SJCRH30 (cell line): Measurements from ENCODE around the gene ARID3C. TPM values are rescaled to one million over a fixed set of nuclear protein-coding genes. Genes with fewer than 3 reads are reported as not detected.
"Not testable (repeated sequence)": the region's sequence is repeated elsewhere in the genome, so short reads cannot be mapped to it uniquely, and the experiment has no call there.

Experiments
- DNase-seq, 2 experiments: peaks; one replicate each; pipeline ENCODE4 v3.0.0-alpha.2; 2015 to 2020
- H3K27ac ChIP-seq: fragments of 250-450 bp; sonication (Bioruptor Pico); 2 replicates; pipeline ENCODE4 v1.5.1; 2020; ENCODE audit warnings: mild to moderate bottlenecking, moderate library complexity
- H3K27me3 ChIP-seq: fragments of 250-450 bp; sonication (Bioruptor Pico); 2 replicates; pipeline ENCODE4 v1.5.1; 2020; ENCODE audit warnings: mild to moderate bottlenecking, moderate library complexity
- H3K36me3 ChIP-seq: fragments of 250-450 bp; sonication (Bioruptor Pico); 2 replicates; pipeline ENCODE4 v1.5.1; 2020; ENCODE audit warnings: mild to moderate bottlenecking, moderate library complexity
- H3K4me1 ChIP-seq: fragments of 250-450 bp; sonication (Bioruptor Pico); 2 replicates; pipeline ENCODE4 v1.5.1; 2020; ENCODE audit warnings: mild to moderate bottlenecking, moderate library complexity
- H3K4me3 ChIP-seq: fragments of 250-450 bp; sonication (Bioruptor Pico); 2 replicates; pipeline ENCODE4 v1.5.1; 2020; ENCODE audit warnings: mild to moderate bottlenecking, moderate library complexity
- H3K9me3 ChIP-seq: fragments of 250-450 bp; sonication (Bioruptor Pico); replicated peaks from 2 replicates; pipeline ENCODE4 v1.5.1; 2020; ENCODE audit warnings: mild to moderate bottlenecking, moderate library complexity
- total RNA-seq: library from RNA; depleted of rRNA; stranded (reverse); fragments of >200 nt; shearing (Covaris generic); gene quantifications from 2 replicates; pipeline ENCODE4 v1.2.3, GENCODE V29; 2014

The ARID3C gene
- total RNA-seq, 1 experiment from 2014 or later, result not detected

DNA sequence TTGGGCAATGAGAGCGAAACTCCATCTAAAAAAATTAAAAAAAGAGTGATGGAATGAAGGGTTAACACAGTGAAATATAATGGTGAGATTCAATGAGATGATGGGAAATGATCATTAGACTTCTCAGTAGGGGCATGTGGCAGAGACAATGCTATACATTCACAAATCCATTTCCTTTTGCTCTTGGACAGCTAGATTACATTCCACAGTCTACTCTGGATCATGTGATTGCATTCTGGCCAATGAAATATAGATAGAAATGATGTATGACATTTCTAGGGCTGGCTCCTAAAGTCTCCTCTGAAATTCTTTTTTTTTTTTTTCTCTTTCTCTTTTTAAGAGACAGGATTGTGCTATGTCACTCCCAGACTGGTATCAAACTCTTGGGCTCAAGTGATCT, 13.8 kb upstream of the ARID3C start:
- Histone ChIP-seq H3K4me3 (no peak overlapping the region), H3K36me3 (no peaks in the 10 kb centered on the region), H3K27ac (no peak overlapping the region), H3K27me3 (no peaks in the 10 kb centered on the region), H3K4me1 (peaks cover 4% of the 10 kb centered on the region), H3K9me3 (no peaks in the 10 kb centered on the region)
- no peak for DNase-seq

DNA sequence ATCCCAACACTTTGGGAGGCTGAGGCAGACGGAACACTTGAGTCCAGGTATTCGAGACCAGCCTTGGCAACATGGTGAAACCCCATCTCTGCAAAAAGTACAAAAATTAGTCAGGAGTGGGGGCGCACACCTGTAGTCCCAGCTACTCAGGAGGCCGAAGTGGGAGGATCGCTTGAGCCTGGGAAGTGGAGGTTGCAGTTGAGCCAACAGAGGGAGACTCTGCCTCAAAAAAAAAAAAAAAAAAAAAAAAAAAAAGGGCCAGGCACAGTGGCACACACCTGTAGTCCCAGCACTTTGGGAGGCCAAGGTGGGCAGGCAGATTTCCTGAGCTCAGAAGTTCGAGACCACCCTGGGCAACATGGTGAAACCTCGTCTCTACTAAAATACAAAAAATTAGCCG, 10.5 kb upstream of the ARID3C start:
- H3K4me1 ChIP-seq, H3K36me3 ChIP-seq, H3K27ac ChIP-seq, H3K9me3 ChIP-seq, H3K4me3 ChIP-seq, DNase-seq, H3K27me3 ChIP-seq: not testable (repeated sequence)

DNA sequence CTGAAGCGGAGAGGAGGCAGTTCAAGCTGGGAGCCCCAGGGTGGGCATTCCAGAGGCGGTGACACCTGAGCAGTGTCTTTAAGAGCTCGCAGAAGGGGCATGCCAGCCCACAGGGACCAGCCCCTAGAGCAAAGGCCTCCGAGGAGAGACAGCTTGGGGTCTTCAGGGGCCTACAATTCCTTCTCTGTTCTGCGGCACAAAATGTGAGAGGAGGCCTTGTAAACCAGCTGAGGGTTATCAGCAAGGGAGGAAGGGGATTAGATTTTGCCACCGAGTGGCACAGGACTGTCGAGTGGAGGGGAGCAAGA, 9.2 kb upstream of the ARID3C start:
- no peaks in the 10 kb centered on the region for H3K27me3 ChIP-seq
- no peak for DNase-seq
- H3K27ac ChIP-seq, result no peak overlapping the region; the same call in 1 of the 2 replicates
- H3K4me1 ChIP-seq, result no peaks in the 10 kb centered on the region
- no peaks in the 10 kb centered on the region for H3K9me3 ChIP-seq
- H3K4me3 ChIP-seq, result peak overlapping the region; percentile 79
- peaks cover 4% of the 10 kb centered on the region; the same call in 1 of the 2 replicates for H3K36me3 ChIP-seq

DNA sequence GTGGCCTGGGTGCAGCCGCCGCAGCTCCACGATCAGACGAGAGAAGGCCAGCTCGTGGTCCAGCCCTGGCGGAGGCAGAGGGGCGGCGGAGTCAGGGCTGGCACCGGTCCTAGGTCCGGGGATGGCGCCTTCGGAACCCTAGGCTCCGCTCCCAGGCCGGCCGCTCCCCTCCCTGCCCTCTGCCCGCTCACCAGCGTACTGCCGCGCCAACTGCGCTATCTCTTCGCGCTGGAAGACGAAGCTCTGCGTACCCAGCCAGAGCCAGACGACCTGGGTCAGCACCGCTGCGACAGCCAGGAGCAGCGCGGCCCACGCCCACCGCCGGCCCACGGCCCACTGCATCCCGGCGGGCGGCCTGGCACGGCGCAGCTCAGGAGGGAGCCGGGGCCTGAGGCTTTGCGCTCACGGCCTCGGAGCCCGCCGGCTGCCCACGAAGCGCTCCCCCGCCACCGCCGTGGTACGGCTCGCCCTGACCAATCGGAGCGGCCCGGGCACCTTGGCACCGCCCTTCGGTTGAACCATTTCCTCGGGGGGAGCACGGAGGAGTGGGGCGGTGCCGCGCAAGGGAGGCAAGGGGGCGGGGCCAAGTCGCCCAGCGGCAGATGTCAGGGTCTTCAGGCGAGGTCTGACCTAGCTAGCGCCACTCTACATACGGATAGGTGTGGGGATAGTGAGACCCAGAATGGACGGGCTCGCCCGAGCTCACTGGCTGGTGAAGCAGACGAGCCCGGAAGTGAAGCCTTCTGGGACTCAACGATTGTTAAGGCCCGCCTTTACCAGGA, 8.7 kb upstream of the ARID3C start, which contains the start of gene SIGMAR1:
Gene SIGMAR1, minus strand, starts transcription at position 432 of the 782 bp plus-strand sequence. Its CDS starts 90 bp downstream, at position 342.
- Histone ChIP-seq H3K36me3 (peaks cover 4% of the 10 kb centered on the region; the same call in 1 of the 2 replicates), H3K4me1 (no peaks in the 10 kb centered on the region), H3K27ac (peak within 1 kb of the TSS; percentile 69), H3K27me3 (no peaks in the 10 kb centered on the region), H3K9me3 (no peaks in the 10 kb centered on the region), H3K4me3 (peak within 1 kb of the TSS; percentile 79)
- DNase-seq, result peak; percentile 92 to 93

DNA sequence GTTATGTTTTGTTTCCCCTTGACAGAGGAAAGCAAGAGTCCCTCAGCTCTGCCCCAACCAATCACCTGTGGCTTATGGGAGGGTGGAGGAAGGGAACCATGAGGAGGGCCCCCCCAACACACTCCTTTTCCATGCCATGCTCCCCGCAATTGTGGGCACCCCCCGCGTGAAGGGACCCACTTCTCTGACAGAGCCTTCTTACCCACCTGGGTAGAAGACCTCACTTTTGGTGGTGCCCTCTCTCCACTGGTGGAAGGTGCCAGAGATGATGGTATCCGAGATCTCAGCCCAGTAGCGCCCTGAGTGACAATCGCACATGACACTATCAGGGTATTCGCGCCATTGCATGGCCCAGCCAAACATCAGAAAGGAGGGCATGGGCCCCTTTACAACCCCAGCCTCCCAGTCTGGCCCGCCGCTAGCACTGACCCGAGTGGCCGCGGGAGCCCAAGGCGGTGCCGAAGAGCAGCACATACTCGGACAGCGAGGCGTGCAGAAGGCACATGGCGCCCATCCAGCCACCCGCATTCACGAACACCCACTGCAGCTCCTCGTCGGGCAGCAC, 8.0 kb upstream of the ARID3C start:
- H3K27me3 ChIP-seq, result no peaks in the 10 kb centered on the region
- peak overlapping the region; percentile 79 for H3K4me3 ChIP-seq
- H3K4me1 ChIP-seq, result no peaks in the 10 kb centered on the region
- H3K36me3 ChIP-seq, result peaks cover 4% of the 10 kb centered on the region; the same call in 1 of the 2 replicates
- H3K9me3 ChIP-seq, result no peaks in the 10 kb centered on the region
- H3K27ac ChIP-seq, result peak overlapping the region; percentile 69
- peak; percentile 31 to 59 for DNase-seq

DNA sequence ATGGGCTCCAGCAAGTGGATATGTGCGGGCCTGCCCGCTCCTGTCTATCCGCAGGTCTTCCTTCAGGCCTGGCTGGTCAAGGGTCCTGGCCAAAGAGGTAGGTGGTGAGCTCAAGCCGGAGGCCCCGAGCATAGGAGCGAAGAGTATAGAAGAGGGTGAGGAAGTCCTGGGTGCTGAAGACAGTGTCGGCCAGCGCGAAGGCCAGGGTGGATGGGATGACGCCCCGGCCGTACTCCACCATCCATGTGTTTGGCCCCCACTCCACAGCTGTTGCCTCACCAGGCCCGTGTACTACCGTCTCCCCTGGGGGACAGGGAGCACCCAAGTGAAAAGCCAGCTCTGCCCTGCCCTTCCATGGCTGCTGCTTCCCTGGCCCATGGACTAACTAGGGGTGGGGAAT, 6.7 kb upstream of the ARID3C start:
- Histone ChIP-seq H3K27me3 (peaks cover under 1% of the 10 kb centered on the region), H3K9me3 (no peaks in the 10 kb centered on the region), H3K36me3 (peaks cover 4% of the 10 kb centered on the region; the same call in 1 of the 2 replicates), H3K4me3 (no peak overlapping the region), H3K4me1 (no peaks in the 10 kb centered on the region), H3K27ac (no peak overlapping the region)
- no peak for DNase-seq

DNA sequence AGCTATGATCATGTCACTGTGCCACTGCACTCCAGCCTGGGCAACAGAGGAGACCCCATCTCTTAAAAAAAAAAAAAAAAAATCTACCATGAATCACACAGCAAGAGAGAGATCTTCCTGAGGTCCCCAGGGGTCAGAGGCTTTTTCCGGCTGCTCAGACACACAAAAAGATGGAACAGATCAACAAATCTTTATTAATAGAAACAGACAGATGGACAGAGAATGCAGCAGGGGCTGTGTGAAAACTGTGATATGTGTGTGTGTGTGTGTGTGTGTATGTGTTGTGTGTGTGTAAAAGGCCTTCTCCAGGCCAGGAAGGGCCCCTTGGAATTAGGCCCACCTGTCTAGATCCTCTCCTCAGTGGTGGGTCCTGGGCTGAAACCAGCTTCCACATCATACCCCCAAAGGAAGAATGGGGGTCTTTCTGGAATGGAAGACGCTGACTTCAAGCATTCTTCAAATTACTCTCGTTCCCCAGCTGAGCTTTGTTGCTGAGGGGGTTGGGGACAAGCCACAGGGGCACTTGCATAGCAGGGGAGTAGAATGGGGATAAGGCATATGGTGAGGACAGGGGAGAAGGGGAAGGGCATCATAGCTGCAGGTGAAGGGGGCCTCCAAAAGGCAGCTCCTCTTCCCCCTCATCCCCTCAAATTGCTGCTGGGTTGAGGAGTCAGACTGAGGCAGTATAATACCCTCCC, 5.8 kb upstream of the ARID3C start:
- H3K9me3 ChIP-seq, result no peaks in the 10 kb centered on the region
- no peak overlapping the region for H3K4me3 ChIP-seq
- H3K27ac ChIP-seq, result no peak overlapping the region
- DNase-seq, result no peak
- H3K27me3 ChIP-seq, result peaks cover 9% of the 10 kb centered on the region
- no peaks in the 10 kb centered on the region for H3K4me1 ChIP-seq
- peaks cover 4% of the 10 kb centered on the region; the same call in 1 of the 2 replicates for H3K36me3 ChIP-seq

DNA sequence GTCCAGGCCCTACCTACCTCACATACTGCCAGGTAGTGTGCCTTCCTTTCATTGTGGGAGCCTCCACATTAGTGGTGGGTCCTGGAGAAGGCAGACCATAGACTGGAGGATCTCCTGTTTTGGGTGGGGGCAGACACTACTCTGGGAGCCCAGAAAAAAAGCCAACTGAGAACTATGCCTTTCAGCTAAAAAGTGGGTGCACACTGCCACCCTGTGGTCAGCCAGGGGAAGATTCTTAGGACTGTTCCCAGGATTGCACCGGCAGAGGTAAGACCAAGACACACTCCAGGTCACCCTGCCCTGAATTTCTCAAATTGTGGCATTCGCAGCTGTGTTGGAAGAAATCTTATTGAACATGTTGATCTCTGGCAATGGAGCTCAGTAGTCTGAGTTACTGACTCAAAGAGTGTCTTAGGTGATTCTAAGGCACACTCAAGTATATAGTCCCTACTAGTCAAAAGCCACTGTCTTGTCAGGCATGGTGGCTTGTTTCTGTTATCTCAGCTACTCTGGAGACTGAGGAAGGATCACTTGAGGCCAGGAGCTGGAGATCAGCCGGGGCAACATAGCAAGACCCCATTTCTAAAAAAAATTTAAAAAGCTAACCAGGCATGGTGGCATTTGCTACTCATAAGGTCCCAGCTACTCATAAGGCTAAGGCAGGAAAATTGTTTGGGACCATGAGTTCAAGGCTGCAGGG, 5.1 kb upstream of the ARID3C start:
- DNase-seq, result peak; percentile 58 to 78
- peaks cover 4% of the 10 kb centered on the region; the same call in 1 of the 2 replicates for H3K36me3 ChIP-seq
- H3K4me1 ChIP-seq, result no peaks in the 10 kb centered on the region
- H3K27ac ChIP-seq, result no peak overlapping the region
- no peak overlapping the region for H3K4me3 ChIP-seq
- H3K9me3 ChIP-seq, result no peaks in the 10 kb centered on the region
- H3K27me3 ChIP-seq, result peaks cover 14% of the 10 kb centered on the region

DNA sequence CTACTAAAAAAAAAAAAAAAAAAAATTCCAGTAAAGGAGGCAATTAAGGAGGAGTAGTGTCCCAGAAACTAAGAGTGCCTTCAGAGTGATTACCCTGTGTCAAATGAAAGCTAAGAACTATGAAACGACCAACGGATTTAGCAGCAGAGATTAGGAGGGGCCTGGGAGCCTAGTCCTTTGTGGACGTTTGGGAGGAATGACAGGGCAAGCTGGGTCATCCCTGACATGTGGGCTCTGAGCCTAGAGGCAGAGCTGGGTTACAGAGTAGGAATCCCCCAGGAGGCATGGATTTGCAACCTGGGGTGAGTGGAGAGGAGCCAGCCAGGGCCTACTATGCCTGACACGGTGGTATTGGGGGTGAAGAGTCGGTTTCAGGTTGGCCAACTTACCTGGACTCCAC, 4.3 kb upstream of the ARID3C start:
- Histone ChIP-seq H3K4me1 (no peaks in the 10 kb centered on the region), H3K36me3 (peaks cover 4% of the 10 kb centered on the region; the same call in 1 of the 2 replicates), H3K27me3 (peaks cover 19% of the 10 kb centered on the region), H3K27ac (no peak overlapping the region), H3K9me3 (no peaks in the 10 kb centered on the region), H3K4me3 (no peak overlapping the region)
- DNase-seq, result no peak

DNA sequence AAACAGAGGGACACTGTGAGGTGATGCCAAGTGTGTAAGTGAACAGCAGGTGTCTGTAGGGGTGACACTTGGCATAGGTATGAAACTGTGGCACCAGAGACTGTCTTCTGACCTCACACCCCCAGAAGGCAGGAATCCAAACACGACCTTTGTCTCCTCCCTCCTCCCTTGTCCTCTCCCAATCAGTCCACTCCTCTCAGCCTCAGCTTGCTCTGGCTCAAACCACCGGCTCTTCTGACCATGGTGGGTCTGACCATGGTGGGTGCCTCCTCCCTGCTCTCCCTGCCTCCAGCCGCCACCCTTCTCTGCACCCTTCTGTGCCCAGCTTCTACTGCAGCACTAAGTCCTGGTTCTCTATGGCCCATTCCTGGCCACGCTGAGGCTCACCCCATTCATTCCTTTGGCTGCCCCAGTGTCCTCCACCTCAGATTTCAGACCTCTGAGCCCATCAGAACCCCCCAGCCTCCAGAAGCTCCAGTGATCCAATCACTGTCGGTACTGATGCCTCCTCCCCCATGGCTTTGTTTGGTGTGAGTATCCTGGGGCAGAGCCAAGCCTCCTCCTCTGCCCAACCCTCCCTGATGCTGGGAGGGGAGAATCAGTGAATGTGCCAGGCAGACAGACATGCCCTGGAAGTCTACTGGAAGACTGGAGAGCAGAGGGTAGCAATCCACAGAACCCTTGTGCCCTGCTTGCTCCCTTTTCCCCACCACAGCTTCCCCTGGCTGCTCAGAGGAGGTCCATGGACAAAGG, 1.7 kb upstream of the ARID3C start:
- peaks cover 35% of the 10 kb centered on the region for H3K27me3 ChIP-seq
- H3K9me3 ChIP-seq, result no peaks in the 10 kb centered on the region
- H3K4me3 ChIP-seq, result no peak overlapping the region
- no peak overlapping the region for H3K27ac ChIP-seq
- H3K4me1 ChIP-seq, result no peaks in the 10 kb centered on the region
- no peak for DNase-seq
- H3K36me3 ChIP-seq, result peaks cover 4% of the 10 kb centered on the region; the same call in 1 of the 2 replicates

DNA sequence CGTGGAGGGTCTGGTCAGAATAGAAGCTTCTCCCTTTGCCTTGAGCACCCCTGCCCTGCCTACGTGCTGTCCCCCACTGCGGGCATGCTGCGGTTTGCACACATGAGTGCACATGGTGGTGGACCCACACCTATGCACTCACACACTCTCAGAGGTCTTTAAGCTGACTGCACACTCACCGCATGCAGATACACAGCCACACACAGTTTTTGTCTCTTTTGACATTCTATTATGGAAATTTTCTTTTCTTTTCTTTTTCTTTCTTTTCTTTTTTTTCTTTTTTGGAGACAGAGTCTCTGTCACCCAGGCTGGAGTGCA, 584 bp upstream of the ARID3C start:
- DNase-seq, result no peak
- no peaks in the 10 kb centered on the region for H3K9me3 ChIP-seq
- no peak overlapping the region for H3K4me3 ChIP-seq
- no peaks in the 10 kb centered on the region for H3K4me1 ChIP-seq
- peaks cover 35% of the 10 kb centered on the region for H3K27me3 ChIP-seq
- no peak overlapping the region for H3K27ac ChIP-seq
- no peaks in the 10 kb centered on the region for H3K36me3 ChIP-seq

DNA sequence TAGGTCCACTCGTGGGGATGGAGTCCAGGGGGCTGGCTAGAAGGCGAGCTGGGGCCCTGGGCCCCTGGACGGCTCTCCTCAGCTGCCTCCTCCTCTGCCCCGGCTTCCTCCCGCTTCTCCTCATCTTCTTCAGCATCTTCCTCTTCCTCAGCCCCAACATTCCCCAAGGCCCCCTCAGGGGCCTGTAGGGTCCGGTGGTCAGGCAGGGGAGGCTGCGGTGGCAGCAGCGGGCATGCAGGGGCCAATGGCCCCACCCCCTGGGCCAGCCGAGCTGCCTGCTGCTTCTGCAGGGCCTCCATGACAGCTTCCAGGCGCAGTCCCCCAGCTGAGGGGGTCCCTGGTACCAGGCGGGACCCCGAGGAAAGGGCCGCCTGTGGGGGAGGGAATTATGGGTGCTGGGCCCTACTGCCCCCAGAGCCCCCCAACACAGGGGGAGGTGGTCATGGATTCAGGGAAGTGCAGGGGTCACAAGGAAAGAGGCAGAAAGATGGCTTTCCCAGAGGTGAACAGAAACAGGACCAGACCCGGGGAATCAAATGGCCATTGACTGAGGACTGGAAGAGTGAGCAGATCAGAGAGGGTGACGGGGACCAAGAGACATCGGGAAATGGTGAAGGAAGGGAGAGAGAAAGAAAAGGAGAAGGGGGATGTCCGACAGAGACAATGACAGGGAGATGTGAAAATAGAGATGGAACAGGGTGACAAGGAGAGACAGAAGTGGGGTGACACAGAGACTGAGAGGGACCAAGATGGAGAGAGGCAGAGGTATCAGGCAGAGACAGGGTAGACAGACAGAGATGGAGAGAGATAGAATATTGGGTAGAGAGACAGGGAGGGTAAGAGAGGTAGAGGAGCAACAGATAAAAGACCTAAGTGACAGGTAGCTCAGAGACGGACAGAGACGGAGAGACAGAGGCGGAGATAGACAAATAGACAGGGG, 880 bp downstream of the ARID3C start:
- H3K4me1 ChIP-seq, result no peaks in the 10 kb centered on the region
- no peak overlapping the region for H3K27ac ChIP-seq
- no peak for DNase-seq
- H3K27me3 ChIP-seq, result peaks cover 35% of the 10 kb centered on the region
- H3K36me3 ChIP-seq, result no peaks in the 10 kb centered on the region
- no peaks in the 10 kb centered on the region for H3K9me3 ChIP-seq
- H3K4me3 ChIP-seq, result peak overlapping the region; percentile 23; the same call in 1 of the 2 replicates

DNA sequence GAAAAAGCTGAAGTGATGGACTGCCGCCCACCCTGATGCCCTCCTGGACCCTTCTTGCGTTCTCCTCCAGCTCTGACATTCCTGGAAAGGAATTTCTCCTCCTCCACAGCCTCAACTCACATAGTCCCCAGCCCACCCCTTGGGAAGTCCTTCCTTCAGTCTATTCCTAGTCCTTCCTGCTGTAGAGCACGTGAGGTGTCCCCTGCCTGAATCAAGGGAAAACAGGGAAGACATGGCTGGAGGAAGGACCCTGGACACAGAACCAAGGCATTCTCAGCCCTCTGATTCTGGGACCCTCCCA, 3.7 kb downstream of the ARID3C start:
- Histone ChIP-seq H3K4me1 (no peaks in the 10 kb centered on the region), H3K27ac (no peak overlapping the region), H3K27me3 (peaks cover 31% of the 10 kb centered on the region), H3K9me3 (no peaks in the 10 kb centered on the region), H3K4me3 (no peak overlapping the region), H3K36me3 (no peaks in the 10 kb centered on the region)
- no peak for DNase-seq
